GM19455 (cell line): ENCODE data around the gene SPG11.
"Not testable (repeated sequence)": the region's sequence is repeated elsewhere in the genome, so short reads cannot be mapped to it uniquely, and the experiment has no call there.

Source experiments
- ATAC-seq: cut with Tn5 transposase; IDR thresholded peaks from one replicate; pipeline ENCODE4 v1.9.1; 2021; ENCODE audit not compliant: unreplicated experiment

SPG11 gene

GRCh38 chr15:44676676-44677075, 13.2 kb upstream of the SPG11 start:
- ATAC-seq: no peak

- ATAC-seq: no peak
Measured at GRCh38 chr15:44675911-44676310, 12.4 kb upstream of the SPG11 start.

DNA sequence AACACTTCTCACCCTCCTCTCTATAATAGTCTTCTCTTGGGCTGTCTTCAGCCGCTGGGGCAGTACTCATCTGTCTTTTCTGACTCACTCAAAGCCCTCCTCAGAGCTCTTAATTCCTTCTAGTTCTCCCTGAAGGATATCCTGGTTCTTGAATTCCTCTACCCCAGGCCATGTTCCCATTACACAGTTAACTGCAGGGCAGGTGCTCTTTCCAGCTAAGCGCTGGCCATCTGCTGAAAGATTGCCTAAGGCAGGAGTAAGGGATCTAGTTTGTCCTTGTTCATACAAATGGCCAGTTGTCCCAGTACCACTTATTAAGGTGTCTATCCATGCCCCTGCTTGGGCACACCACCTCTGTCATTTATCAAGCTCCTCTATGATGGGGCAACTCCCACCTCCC, 10.2 kb upstream of the SPG11 start:
- no peak for ATAC-seq

GRCh38 chr15:44670087-44670950, 6.9 kb upstream of the SPG11 start:
- ATAC-seq: no peak

GRCh38 chr15:44668921-44669320, 5.5 kb upstream of the SPG11 start:
- no peak for ATAC-seq

- ATAC-seq: no peak
Measured at GRCh38 chr15:44667039-44667360, 3.5 kb upstream of the SPG11 start.

- ATAC-seq: no peak
Measured at GRCh38 chr15:44666210-44667038, 3.0 kb upstream of the SPG11 start.

- peak; percentile 55 for ATAC-seq
Measured at GRCh38 chr15:44662478-44663409, 718 bp downstream of the SPG11 start.

DNA sequence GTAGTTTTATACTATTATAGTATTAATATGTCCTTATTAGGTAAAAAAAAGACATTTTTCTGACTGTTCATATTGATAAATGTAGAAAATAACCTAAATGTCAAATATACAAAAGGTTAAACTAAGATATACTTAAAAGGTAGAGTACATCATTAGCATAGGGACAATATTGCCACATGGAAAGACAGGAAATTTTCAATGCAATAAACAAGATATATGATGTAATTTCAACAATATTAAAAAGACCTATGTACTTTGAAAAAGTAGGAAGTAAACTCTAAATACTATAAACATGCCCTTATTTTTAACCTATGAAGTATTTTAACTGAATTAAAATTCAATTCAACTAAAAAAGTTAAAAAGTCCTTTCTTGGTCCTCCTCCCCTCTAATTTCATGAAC, 1.9 kb downstream of the SPG11 start:
- no peak for ATAC-seq

DNA sequence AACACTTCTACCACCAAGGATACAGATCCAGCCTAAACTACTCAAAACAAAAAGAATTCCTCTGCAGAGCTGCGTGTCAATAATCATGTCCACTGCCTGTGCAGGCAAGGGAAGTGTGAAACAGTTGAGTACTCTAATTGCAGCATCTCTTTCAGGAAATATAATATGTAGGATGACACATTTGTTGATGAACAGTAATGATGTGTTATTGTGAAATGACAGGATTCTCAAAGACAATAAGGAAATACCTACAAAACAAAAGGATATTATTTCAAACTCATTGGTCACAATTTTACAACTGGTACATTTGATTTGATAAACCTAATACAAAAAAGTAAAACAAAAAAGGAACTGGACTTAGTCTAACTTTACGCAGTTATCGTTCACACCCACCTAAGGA, 4.4 kb downstream of the SPG11 start:
- no peak for ATAC-seq

GRCh38 chr15:44657378-44657777, 6.1 kb downstream of the SPG11 start:
- ATAC-seq: no peak

- ATAC-seq: no peak
Measured at GRCh38 chr15:44656913-44657312, 6.5 kb downstream of the SPG11 start.

DNA sequence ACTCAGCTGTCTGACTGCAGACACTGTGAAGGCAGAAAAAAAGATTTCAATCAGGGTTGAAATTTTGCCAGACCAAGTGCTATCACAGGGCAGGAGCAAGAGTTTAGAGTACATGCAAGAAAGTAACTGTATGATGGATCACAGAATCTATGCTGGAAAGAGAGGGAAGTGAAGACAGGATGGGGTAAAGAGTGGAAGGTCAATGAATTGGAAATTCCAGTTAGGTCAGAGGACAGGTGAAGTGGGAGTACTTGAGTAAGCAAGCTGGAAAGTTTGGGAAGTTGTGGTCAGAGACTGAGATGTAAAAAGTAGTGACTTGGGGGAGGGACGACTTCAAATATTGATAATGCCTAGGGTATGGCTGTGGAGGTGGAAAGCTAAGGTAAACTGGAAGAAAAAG, 7.2 kb downstream of the SPG11 start:
- ATAC-seq: no peak

DNA sequence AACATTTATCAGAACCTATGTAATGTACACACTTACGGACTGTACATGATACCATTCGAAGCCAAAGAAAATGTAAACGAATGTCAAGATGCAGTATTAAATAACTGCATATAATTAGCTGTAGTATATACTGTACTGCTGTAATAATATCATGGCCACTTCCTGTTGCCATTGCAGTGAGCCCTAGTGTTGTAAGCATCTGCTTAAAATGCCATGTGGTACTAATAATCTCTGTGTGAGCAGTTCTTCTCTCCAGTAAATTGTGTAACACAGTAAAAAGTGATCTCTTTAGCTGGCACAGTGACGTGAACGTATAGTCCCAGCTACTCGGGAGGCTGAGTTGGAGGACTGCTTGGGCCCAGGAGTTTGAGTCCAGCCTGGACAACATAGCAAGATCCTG, 8.6 kb downstream of the SPG11 start:
- ATAC-seq: no peak

GRCh38 chr15:44647637-44648036, 15.8 kb downstream of the SPG11 start:
- no peak for ATAC-seq

GRCh38 chr15:44647036-44647435, 16.4 kb downstream of the SPG11 start:
- no peak for ATAC-seq

GRCh38 chr15:44646460-44646859, 17.0 kb downstream of the SPG11 start:
- no peak for ATAC-seq

DNA sequence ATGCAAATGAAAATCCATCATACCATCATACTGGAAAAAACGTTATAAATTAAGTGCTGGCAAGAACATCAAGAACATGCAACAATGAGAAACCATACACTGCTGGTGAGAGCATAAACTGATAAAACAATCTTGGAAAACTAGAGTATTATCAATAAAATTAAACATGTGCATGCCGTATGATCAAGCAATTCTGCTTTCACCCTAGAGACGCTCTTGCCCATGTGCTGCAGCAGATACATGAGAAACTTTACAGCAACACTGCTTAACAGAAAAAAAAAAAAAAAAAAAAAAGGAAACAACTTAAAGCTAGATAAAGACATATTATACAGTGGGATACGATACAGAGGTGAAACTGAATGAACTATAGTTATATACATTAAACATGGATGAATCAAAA, 21.8 kb downstream of the SPG11 start:
- no peak for ATAC-seq

DNA sequence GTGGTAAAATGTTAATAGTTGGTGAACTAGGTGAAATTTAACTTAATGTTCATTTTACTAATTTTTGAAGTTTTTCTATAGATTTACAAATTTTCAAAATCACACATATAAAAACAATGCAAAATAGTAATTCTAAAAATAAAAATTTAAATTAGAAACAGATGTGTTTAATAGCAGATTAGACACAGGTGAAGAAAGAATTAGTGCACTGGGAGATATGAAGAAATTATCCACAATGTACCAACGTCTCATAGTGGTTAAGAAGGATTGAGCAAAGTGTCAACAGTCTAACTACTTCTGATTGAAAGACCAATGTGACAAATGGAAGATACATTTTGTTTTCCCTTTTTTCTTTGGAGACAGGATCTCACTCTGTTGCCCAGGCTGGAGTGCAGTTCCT, 26.5 kb downstream of the SPG11 start:
- no peak for ATAC-seq

- ATAC-seq: no peak
Measured at GRCh38 chr15:44633603-44634002, 29.9 kb downstream of the SPG11 start.

GRCh38 chr15:44625286-44625685, 38.2 kb downstream of the SPG11 start:
- ATAC-seq: not testable (repeated sequence)
